ENCODE data around the gene EPB41L1. TPM values are rescaled to one million over a fixed set of nuclear protein-coding genes. Genes with fewer than 3 reads are reported as not detected.

The EPB41L1 gene
- total RNA-seq, 1 donor from 2014 or later = 19.6 TPM

DNA sequence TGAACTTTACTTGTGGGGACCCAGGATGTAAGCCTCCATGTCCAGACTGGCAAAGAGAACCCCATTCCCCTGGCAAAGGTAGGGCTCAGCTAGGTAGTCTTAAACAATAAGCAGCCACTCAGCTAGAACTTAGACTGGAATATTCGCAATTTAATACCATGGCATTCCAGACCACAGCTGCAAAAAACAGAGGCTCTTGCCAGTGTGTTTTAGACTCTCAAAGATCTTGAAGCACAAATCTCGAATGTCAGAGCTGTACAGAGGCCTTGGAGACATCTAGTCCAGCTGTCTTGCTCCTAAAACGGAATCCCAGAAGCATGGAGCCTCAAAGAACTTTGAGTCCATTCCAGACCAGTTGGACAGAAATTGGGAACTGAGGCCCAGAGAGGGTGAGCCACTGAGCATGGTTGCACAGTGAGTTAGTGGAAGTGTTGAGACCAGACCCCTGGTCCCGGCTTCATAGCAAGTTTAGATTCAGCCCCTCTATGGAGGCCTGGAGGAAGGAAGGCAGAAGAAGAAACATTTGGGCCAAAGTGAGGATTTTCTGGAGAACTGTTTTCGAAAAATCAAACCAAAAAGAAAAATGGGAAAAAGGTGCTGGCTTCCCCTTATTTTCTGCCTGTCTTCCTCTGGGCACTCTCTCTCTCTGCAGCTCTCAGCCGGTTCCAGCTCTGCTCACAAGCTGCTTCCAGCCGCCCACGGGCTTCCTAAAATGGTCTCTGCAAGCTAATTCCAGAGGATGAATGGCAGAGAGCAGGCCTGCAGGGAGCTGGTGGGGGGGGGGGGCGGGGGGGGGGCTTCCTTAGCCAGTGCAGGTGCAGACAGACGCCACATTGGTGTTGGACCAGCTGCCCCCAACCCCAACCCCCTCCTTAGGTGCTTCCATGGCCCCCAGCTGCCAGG is 114.2 kb downstream of the EPB41L1 start:
- DNase-seq (no peak), ATAC-seq (no peak)
- intact Hi-C loops (cut with micrococcal nuclease) = no loop called here

DNA sequence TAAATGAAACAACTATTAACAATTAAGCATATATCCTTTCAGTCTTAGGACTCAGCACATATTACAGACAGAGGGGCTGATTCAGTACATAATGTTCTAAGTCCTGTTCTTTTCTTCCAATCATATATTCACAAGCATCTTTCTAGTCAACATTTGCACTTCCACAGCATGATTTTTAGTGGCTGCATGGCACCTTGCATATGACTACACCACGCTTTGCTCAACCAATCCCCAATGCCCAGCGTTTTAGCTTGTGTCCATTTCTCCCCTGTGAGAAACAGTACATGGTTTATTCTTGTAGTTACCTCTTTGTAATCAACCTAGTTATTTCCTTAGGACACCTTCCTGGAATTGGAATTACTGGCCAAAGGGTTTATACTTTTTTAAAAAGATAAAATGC is 115.0 kb downstream of the EPB41L1 start:
- ATAC-seq (no peak), DNase-seq (no peak)
- intact Hi-C loops (cut with micrococcal nuclease) = no loop called here

DNA sequence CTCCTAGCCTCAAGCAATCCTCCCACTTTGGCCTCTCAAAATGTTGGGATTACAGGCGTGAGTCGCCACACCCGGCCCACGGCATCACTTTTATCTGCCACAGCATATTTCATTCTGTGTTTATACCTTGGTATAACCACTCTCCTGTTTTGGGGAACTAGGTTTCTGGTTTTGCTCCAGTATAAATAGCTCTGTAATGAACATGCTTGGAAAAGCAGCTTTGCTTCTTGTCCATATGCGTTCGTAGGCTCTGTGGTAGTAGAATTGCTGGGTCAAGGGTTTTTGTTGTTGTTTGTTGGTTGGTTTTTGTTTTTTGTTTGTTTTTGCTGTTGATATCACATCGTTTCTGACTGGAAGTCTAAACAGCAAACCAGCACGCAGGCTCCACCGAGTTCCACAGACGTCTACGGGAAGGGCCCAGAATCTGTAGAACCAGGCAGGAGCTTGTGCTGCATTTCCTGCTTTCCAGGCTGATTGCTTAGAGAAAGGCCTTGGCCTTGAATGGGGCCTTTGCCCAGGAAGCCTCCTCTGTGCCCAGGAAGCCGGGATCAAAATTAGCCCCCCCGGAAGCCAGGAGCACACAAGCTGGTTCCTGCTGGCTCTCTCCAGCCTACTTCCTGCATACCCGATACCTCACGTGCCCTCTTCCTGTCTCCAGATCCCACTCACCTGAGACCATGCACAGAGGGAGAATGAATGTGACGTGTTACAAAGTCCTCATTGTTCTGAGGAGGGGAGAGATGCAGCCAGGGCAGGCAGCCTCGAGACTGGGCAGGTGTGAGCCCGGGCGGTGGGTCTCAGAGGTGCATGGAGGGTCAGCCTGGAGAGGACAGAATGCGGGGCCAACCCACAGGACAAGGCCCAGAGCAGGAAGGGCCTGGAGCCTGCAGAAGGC is 116.5 kb downstream of the EPB41L1 start:
- intact Hi-C loops (cut with micrococcal nuclease) = no loop called here
- DNase-seq (no peak), ATAC-seq (no peak)

DNA sequence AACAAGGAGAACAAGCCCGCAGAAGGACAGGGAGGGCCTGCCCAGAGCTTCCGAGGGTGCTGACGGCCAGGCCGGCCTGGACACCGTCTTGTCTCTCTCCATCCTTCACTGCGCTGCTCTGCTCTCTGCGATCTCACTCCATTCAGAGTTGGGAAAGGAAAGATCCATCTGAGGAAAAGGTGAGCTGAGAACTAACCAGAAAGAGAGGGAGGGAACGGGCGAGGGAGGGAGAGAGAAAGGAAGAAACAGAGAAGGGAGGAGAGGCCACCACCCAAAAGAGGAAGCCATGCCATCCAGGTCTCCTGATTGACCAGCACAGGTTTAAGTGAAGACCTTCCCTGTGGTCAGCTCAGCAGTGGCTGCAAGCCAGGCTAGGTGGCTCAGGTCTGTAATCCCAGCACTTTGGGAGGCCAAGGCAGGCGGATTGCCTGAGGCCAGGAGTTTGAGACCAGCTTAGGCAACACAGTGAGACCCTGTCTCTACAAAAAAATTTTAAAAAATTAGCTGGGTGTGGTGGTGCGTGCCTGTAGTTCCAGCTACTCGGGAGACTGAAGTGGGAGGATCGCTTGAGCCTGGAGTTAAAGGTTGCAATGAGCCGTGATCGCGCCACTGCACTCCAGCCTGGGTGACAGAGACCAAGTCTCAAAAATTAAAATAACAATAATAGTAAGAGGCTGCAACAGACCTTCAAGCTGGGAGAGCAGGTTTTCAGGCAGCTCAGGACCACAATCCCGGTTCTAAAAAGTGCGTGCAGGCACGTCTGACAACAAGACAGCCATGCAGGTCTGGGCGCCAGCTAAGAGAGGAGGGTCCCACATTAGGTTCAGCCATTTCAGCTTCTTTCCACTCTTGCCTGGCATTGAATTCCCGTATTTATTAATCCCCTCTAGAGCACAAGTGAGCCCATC is 117.4 kb downstream of the EPB41L1 start:
- DNase-seq = no peak
- intact Hi-C loops (cut with micrococcal nuclease) = no loop called here
- no peak for ATAC-seq

DNA sequence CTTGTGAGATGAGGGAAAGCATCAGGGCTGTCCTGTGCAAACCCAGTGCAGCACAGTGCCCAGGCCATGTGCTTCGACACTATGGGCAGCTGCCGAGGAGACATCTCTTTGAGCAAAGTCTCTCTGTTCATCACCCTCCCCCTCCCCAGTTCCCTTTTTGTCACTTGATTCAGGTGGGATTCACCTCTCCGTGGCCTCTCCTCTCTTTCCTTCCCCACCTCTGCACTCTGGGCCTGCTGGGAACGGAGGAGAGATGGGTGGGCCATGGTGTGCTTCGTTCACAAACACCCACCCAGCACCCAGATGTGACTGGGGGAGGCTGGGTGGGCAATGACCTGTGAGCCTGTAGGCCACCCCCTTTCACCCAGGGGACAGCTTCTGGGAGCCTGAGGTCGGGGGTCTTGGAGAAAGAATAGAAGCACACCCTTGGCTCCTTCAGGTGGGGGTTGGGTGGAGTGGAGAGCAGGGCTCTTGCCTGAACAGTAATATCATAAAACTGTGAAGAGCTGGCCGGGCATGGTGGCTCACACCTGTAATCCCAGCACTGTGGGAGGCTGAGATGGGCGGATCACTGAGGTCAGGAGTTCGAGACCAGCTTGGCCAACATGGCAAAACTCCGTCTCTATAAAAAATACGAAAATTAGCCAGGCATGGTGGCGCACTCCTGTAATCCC is 118.1 kb downstream of the EPB41L1 start:
- ATAC-seq = no peak
- intact Hi-C loops (cut with micrococcal nuclease) = no loop called here
- DNase-seq = no peak

DNA sequence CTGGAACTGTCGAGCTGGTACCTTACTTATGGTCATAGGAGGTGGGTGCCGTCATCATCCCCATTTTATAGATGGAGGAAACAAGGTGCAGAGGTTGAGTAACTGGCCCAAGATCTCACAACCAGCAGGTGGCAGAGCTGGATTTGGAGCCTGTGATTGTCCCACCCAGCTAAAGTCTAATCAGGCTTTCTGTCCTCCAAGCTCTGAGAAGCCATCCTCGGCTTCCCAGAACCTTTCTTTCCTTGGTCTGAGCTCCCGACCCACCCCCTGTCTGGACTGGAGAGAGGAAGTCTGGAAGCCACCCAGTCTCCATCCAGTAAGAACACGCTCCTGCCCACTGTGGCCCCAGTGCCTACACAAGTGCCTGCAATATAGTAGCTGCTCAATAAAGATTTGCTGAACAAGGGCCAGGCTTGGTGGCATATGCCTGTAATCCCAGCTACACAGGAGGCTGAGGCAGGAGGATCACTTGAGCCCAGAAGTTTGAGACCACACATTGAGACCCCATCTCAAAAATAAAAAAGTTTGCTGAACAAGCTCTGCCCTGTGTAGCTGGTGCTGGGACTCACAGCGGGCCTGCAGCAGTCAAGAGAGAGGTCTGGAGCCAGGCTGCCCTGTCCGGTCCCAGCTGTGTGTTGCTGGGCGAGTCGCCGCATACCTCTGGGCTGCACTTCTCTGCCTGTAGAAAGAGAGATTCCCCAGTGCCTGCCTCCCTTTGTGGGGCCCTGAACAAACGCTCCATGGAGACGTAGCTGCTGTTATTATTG is 119.1 kb downstream of the EPB41L1 start:
- DNase-seq = no peak
- no peak for ATAC-seq
- intact Hi-C loops (cut with micrococcal nuclease) = no loop called here

DNA sequence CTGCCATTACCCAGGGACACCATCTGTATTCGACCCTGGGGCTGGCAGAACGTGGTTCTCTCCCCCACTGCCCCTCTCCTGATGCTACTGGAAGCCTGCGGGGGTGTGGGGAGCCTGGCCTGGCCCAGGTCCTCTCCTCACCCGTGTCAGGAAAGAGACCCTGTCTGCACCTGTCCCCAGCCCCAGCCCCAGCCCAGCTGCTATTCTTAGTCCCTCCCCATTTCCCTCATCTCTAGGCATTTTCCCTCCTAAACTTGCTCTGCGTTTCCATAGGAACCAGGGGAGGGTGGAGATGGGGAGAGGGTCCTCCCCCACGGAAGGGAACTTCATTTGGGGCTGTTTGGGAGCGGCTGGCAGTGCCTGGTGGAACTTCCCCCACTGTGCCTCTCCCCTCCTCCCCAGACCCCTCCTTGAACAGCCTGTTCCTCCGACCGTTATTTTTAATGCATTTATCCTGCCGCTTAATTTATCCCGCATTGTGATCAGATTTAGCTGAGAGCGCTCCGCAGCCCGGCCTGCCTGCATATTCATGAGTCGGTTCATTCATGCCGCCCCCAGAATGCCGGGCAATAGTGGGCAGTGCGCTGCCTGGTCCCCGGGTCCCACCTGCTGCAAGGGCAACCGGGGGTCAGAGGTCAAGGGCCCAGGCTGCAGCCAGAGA is 119.8 kb downstream of the EPB41L1 start:
- intact Hi-C loops (cut with micrococcal nuclease) = no loop called here
- DNase-seq (no peak), ATAC-seq (no peak)

DNA sequence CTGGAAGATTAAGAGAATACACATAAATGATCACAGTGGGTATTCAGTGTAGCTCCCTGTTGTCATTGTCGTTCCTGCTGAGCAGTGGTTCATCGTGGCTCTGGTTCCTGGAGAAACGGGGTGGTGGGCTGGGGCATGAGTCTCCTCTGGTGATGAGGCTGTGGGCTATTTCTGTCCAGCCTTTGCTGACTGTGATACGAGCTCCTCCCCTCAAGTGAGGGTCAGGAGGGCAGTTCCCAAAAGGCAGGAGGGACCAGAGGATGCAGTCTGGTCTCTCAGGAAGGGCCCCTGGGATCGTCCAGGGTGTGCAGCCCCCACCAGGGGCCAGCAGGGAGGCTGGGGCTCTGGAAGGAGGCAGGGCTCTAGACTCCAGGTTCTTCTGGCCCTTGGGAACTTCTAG is 120.5 kb downstream of the EPB41L1 start:
- DNase-seq (no peak), ATAC-seq (no peak)
- intact Hi-C loops (cut with micrococcal nuclease) = no loop called here

DNA sequence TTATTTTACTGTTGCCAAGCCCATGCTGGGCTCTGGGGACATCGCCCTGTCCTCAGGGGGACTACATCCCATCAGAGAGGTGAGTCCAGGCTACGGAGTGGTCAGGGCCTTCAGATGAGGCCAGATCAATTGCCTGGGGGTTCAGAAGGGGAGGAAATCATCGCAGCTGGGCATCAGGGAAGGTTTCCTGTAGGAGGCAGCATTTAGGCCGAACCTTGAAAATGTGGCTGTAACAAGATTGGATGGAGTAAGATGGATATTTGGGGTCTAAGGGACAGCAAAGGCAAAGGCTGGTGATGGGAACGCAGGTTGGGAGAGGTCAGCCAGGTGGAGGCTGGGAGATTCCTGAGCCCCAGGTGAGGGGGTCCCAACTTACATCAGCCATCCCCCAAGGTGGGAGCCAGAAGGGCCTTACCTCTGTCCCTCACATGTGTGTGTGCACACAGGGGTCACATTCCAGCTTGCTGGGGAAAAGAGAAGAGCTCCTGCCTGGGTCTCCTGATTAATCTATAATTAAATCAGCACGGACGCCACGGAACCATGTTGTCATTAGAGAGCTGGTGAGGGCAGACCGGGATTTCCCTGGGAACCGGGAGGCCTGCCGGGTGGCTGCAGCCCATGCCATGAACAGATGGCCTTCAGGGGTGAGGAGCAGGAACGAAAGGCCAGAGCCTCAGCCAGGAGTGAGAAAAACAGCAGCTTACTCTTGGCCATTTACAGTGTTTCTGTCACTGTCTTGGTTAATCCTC is 121.1 kb downstream of the EPB41L1 start:
- no peak for ATAC-seq
- intact Hi-C loops (cut with micrococcal nuclease) = no loop called here
- no peak for DNase-seq

DNA sequence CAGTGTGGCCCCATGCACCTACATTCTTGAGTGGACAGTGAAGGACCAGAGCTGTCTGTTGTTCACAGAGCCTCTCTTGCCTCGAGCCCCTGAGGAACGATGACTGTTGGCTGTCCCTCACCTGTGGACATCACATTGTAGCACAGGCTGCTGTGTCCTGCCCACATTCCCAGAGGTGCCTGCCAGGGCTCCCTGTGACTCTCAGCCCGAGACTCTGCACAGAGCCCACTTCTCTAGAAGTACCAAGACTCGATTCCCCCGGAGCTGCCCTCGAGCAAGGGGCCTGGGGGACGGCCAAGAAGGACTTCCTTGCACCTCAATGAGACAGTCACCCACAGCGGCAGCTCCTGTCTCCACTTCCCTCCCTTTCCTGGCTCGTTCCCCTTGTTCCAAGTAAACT is 123.0 kb downstream of the EPB41L1 start:
- ATAC-seq = no peak
- DNase-seq = no peak
- intact Hi-C loops (cut with micrococcal nuclease) = no loop called here

DNA sequence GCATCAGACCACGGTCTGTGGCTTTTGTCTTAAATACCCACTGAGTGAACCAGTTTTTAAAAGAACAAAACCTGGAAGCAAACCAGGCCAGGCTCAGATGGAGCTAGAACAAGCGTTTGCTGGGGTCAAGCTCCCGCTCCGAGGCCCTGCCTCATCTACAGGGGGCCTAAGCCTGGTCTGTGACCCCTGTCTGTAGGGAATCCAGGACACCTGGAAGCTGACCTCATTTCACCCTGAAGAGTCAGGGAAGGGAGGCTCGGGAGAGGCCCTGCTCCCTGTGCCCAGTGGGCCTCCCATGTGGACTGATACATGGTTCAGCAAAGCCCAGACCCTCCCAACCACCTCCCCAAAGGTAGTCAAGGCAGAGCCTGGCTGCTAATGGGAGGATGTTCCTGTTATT is 124.8 kb downstream of the EPB41L1 start:
- DNase-seq (no peak), ATAC-seq (no peak)
- intact Hi-C loops (cut with micrococcal nuclease) = no loop called here

DNA sequence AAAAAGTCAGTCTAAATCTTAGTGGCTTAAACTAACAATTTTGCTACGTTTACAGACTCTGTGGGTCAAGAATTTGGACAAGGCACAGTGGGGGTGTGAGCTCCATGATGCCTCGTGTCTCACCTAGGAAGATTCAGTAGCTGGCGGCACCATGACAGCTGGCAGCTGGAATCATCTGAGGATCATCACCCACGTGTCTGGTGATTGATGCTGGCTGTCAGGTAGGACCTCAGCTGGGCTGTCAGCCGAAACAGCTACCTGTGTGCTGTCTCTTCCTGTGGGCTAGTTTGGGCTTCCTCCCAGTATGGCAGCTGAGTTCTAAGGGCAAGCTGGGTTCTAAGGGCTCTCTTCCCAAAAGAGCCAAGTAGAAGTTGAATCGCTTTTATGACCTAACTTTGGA is 125.2 kb downstream of the EPB41L1 start:
- ATAC-seq = no peak
- intact Hi-C loops (cut with micrococcal nuclease) = no loop called here
- DNase-seq = no peak

DNA sequence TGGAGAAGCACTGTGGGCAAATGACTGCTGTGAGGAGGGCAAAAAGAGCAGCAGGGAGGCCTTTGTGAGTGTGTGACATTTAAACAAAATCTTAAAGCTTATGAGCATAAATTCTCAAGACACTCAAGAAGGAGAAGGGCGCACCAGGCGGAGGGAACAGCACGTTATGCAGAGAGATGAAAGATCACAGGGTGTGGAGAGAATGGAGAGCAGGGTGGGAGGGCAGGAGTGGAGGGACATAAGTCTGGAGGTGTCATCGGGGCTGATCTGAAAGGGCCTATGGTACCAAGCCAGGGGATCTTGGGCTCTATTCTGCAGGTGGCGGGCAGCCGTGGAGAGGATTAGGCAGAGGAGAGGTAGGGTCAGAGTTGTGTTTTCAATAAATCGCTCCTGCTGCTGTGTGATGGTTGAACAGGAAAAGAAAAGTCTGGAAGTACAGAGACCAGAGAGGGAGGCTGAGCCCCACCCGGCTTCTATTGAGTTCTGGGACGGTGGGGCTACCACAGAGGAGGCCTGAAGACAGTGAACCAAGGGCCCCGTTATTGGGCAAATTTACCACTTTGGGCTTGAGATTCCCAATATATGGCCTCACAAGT is 127.3 kb downstream of the EPB41L1 start:
- no peak for ATAC-seq
- intact Hi-C loops (cut with micrococcal nuclease) = no loop called here

More for the DNA sequence above, 127.3 kb downstream of the EPB41L1 start:
- DNase-seq = no peak

Data from left ventricle myocardium superior (tissue), 1 donor.